Measurements from ENCODE around the gene ATP6V0B.

Gene ATP6V0B

GRCh38 chr1:43993206-43993914 lies 18.6 kb downstream of the ATP6V0B start:
- no peak for DNase-seq
- Mint-ChIP-seq H3K9me3 (no peaks in the 10 kb centered on the region), H3K27me3 (no peaks in the 10 kb centered on the region), H3K4me3 (no peak overlapping the region), H3K36me3 (ENCODE audit: low read depth) (no peaks in the 10 kb centered on the region), H3K4me1 (ENCODE audit: low read depth) (peaks cover 20% of the 10 kb centered on the region), H3K27ac (no peak overlapping the region)

- DNase-seq = no peak
- no peak overlapping the region for H3K27ac Mint-ChIP-seq
- no peak overlapping the region for H3K4me3 Mint-ChIP-seq
- H3K4me1 Mint-ChIP-seq (ENCODE audit: low read depth) = peaks cover 20% of the 10 kb centered on the region
- H3K9me3 Mint-ChIP-seq = no peaks in the 10 kb centered on the region
- H3K27me3 Mint-ChIP-seq = no peaks in the 10 kb centered on the region
- H3K36me3 Mint-ChIP-seq (ENCODE audit: low read depth) = peaks cover 2% of the 10 kb centered on the region
Measured at GRCh38 chr1:43994071-43994470, 19.3 kb downstream of the ATP6V0B start.

GRCh38 chr1:43994794-43995790 lies 20.3 kb downstream of the ATP6V0B start:
- H3K27ac Mint-ChIP-seq = no peak overlapping the region
- no peak for DNase-seq

GRCh38 chr1:43995984-43996732 lies 21.4 kb downstream of the ATP6V0B start:
- Mint-ChIP-seq H3K4me3 (no peak overlapping the region), H3K27ac (no peak overlapping the region), H3K27me3 (no peaks in the 10 kb centered on the region), H3K4me1 (ENCODE audit: low read depth) (peaks cover 16% of the 10 kb centered on the region), H3K36me3 (ENCODE audit: low read depth) (peaks cover 12% of the 10 kb centered on the region), H3K9me3 (no peaks in the 10 kb centered on the region)
- DNase-seq = no peak

More at GRCh38 chr1:43994794-43995790, 20.3 kb downstream of the ATP6V0B start:
- Mint-ChIP-seq H3K27me3 (no peaks in the 10 kb centered on the region), H3K36me3 (ENCODE audit: low read depth) (peaks cover 6% of the 10 kb centered on the region), H3K4me1 (ENCODE audit: low read depth) (peaks cover 20% of the 10 kb centered on the region), H3K4me3 (no peak overlapping the region), H3K9me3 (no peaks in the 10 kb centered on the region)

GRCh38 chr1:43996733-43997115 lies 22.0 kb downstream of the ATP6V0B start:
- Mint-ChIP-seq H3K27me3 (no peaks in the 10 kb centered on the region), H3K4me3 (no peak overlapping the region), H3K27ac (no peak overlapping the region), H3K9me3 (no peaks in the 10 kb centered on the region), H3K36me3 (ENCODE audit: low read depth) (peaks cover 15% of the 10 kb centered on the region), H3K4me1 (ENCODE audit: low read depth) (peaks cover 12% of the 10 kb centered on the region)
- no peak for DNase-seq

GRCh38 chr1:43997295-43997999 lies 22.7 kb downstream of the ATP6V0B start:
- Mint-ChIP-seq H3K4me1 (ENCODE audit: low read depth) (peaks cover 4% of the 10 kb centered on the region), H3K27me3 (no peaks in the 10 kb centered on the region), H3K27ac (no peak overlapping the region), H3K36me3 (ENCODE audit: low read depth) (peaks cover 19% of the 10 kb centered on the region), H3K9me3 (no peaks in the 10 kb centered on the region), H3K4me3 (no peak overlapping the region)
- DNase-seq = no peak

GRCh38 chr1:43998000-43998378 lies 23.2 kb downstream of the ATP6V0B start:
- Mint-ChIP-seq H3K27me3 (no peaks in the 10 kb centered on the region), H3K4me1 (ENCODE audit: low read depth) (no peaks in the 10 kb centered on the region), H3K27ac (no peak overlapping the region), H3K36me3 (ENCODE audit: low read depth) (peaks cover 19% of the 10 kb centered on the region), H3K9me3 (no peaks in the 10 kb centered on the region), H3K4me3 (no peak overlapping the region)
- DNase-seq = no peak

GRCh38 chr1:43999455-43999854 lies 24.7 kb downstream of the ATP6V0B start:
- Mint-ChIP-seq H3K36me3 (ENCODE audit: low read depth) (peaks cover 19% of the 10 kb centered on the region), H3K4me1 (ENCODE audit: low read depth) (no peaks in the 10 kb centered on the region), H3K27ac (no peak overlapping the region)

GRCh38 chr1:44000122-44000665 lies 25.4 kb downstream of the ATP6V0B start:
- H3K27ac Mint-ChIP-seq = no peak overlapping the region
- H3K4me3 Mint-ChIP-seq = no peak overlapping the region
- no peaks in the 10 kb centered on the region for H3K4me1 Mint-ChIP-seq (ENCODE audit: low read depth)
- DNase-seq = no peak
- peaks cover 21% of the 10 kb centered on the region for H3K36me3 Mint-ChIP-seq (ENCODE audit: low read depth)
- H3K27me3 Mint-ChIP-seq = no peaks in the 10 kb centered on the region
- H3K9me3 Mint-ChIP-seq = no peaks in the 10 kb centered on the region

More at GRCh38 chr1:43999455-43999854, 24.7 kb downstream of the ATP6V0B start:
- Mint-ChIP-seq H3K9me3 (no peaks in the 10 kb centered on the region), H3K27me3 (no peaks in the 10 kb centered on the region), H3K4me3 (no peak overlapping the region)
- DNase-seq = no peak

- no peaks in the 10 kb centered on the region for H3K4me1 Mint-ChIP-seq (ENCODE audit: low read depth)
- peaks cover 23% of the 10 kb centered on the region for H3K36me3 Mint-ChIP-seq (ENCODE audit: low read depth)
- H3K27me3 Mint-ChIP-seq = no peaks in the 10 kb centered on the region
- H3K4me3 Mint-ChIP-seq = no peak overlapping the region
- H3K9me3 Mint-ChIP-seq = no peaks in the 10 kb centered on the region
- H3K27ac Mint-ChIP-seq = no peak overlapping the region
- DNase-seq = no peak
Measured at GRCh38 chr1:44002165-44002564, 27.4 kb downstream of the ATP6V0B start.

- H3K4me1 Mint-ChIP-seq (ENCODE audit: low read depth) = no peaks in the 10 kb centered on the region
- H3K36me3 Mint-ChIP-seq (ENCODE audit: low read depth) = peaks cover 23% of the 10 kb centered on the region
- no peaks in the 10 kb centered on the region for H3K27me3 Mint-ChIP-seq
- H3K4me3 Mint-ChIP-seq = no peak overlapping the region
- no peak for DNase-seq
- no peak overlapping the region for H3K27ac Mint-ChIP-seq
- H3K9me3 Mint-ChIP-seq = no peaks in the 10 kb centered on the region
Measured at GRCh38 chr1:44002606-44003157, 27.9 kb downstream of the ATP6V0B start.

GRCh38 chr1:44008259-44008658 lies 33.5 kb downstream of the ATP6V0B start:
- Mint-ChIP-seq H3K27ac (no peak overlapping the region), H3K4me1 (ENCODE audit: low read depth) (peaks cover 4% of the 10 kb centered on the region)

GRCh38 chr1:44010935-44011471 lies 36.2 kb downstream of the ATP6V0B start:
- Mint-ChIP-seq H3K27ac (no peak overlapping the region), H3K4me1 (ENCODE audit: low read depth) (peaks cover 8% of the 10 kb centered on the region)

More at GRCh38 chr1:44008259-44008658, 33.5 kb downstream of the ATP6V0B start:
- no peaks in the 10 kb centered on the region for H3K9me3 Mint-ChIP-seq
- no peaks in the 10 kb centered on the region for H3K27me3 Mint-ChIP-seq
- H3K4me3 Mint-ChIP-seq = no peak overlapping the region
- peaks cover 6% of the 10 kb centered on the region for H3K36me3 Mint-ChIP-seq (ENCODE audit: low read depth)
- no peak for DNase-seq

More at GRCh38 chr1:44010935-44011471, 36.2 kb downstream of the ATP6V0B start:
- no peak for DNase-seq
- H3K4me3 Mint-ChIP-seq = no peak overlapping the region
- H3K9me3 Mint-ChIP-seq = no peaks in the 10 kb centered on the region
- H3K36me3 Mint-ChIP-seq (ENCODE audit: low read depth) = peaks cover 4% of the 10 kb centered on the region
- no peaks in the 10 kb centered on the region for H3K27me3 Mint-ChIP-seq

Data from activated T-cell treated with anti-CD3 and anti-CD28 coated beads, Interleukin-2, amount 50 U/mL, for 24 hours (primary cell).